UCSD-AML1 (cell line): ENCODE results near the gene CCN6.
A peak's percentile ranks its signal among the peaks of the same experiment; 100 is the strongest.
"Not testable (repeated sequence)": the region's sequence is repeated elsewhere in the genome, so short reads cannot be mapped to it uniquely, and the experiment has no call there.

ENCODE experiments used
- DNase-seq: peaks from one replicate; lab custom pipeline; 2025; ENCODE audit not compliant: unreplicated experiment; lab: John Stamatoyannopoulos, UW

Gene CCN6

GRCh38 chr6:112049026-112049799 lies 4.7 kb upstream of the CCN6 start:
- DNase-seq = no peak

GRCh38 chr6:112049996-112050395 lies 3.9 kb upstream of the CCN6 start:
- no peak for DNase-seq

DNA sequence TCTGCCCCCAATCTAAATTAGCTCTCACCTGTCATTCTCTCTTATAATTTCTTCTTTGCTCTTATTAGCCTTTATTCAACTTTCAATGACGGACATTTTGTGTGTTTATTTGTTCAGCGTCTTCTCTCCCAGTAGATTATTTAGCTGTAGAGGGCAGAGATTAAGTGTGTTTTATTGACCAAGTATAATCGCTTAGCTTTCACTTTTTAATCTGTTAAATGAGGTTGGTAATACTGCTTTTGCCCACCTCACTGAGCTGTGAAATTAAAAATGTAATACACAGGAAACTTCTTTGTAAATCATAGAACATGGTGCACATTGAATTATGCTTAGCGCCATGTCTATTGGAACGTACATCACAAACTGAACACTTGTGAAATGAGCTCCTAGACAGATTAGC lies 3.5 kb upstream of the CCN6 start:
- DNase-seq = no peak

- DNase-seq = not testable (repeated sequence)
Measured at GRCh38 chr6:112051251-112051740, 2.6 kb upstream of the CCN6 start.

DNA sequence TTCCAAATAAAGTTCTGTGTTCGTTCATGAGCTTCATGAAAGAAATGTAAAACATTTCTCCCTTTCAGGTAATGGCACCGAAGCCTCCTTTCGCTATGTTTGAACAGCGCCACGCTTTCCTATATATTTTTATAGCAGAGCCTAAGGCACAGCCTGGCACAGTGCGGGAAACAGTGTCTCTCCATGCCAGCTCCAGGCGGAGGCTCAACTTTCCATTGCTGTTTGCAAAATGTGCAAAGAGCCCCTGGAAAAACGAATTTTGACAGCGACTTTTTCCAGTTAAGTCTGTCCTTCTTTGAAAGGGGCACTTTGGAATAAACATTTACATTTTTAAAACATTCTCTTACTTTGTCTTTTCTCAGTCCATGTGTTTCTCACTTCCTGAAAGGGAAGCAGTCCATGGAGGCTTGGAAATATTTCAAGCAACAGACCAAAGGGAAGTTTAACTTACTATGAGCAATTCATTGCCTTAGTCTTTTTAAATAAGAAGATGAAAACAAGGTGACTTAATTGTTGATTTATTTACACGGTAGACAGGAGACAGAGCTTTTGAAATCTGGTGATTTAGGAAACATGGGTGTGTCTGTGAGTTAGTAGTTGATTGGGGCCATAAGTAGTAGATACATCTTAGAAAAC lies 769 bp downstream of the CCN6 start:
- DNase-seq = no peak

- DNase-seq = no peak
Measured at GRCh38 chr6:112058243-112059032, 4.5 kb downstream of the CCN6 start.

GRCh38 chr6:112061605-112062004 lies 7.7 kb downstream of the CCN6 start:
- DNase-seq = no peak

- no peak for DNase-seq
Measured at GRCh38 chr6:112062966-112063365, 9.1 kb downstream of the CCN6 start.

- DNase-seq = no peak
Measured at GRCh38 chr6:112065426-112065986, 11.6 kb downstream of the CCN6 start.

- no peak for DNase-seq
Measured at GRCh38 chr6:112066606-112067005, 12.7 kb downstream of the CCN6 start.

DNA sequence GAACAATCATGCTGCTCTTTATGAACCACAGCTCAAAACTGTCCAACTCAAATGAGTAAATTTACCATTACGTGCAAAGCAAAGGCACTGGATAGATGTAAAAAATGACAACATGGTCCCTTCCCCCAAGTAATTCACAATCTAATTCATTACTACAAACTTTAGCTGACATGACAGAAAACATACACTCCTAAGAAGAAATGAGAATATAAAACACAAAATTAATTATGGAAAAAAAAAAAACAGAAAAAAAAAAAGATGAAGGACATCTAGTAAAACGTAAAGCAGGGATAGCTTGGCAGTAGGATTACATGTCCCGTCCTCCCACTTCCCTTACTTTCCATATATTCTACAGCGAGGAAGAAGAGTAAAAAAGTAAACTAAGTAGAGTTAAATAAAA lies 27.7 kb downstream of the CCN6 start:
- DNase-seq = no peak

DNA sequence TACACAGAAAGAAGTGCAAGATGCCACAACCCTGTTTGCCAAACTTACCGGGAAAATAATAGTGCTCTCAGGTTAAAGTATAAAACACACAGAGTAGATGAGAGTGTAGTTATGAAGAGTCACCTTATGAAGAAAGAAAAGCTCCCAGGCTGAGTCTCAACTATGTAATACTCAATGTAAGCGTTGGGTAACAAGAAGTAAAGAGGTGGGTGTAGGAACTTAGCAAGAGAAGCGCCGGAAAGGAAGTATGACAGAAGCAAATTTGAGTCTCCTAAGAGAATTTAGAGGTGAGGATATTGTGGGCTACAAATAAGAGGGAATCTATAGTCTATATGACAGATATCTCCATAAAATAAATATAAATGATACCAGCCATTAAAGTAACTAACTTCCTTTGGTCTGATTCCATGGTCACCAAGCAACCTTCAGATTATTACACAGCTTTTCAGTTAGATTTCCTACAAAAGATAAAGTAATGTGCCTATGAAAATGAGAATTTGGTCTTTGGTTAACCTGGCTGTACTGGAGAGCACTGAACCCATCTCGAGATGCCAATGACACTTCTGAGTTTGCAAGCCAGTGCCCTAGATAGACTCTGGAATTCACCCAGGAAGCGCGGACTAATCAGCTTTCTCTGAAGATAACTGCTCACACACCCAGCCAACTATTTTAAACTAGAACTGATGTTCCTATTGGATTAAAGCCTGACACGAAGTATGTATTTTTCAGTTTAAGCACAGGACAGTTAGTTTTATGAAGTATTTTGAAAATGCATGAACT lies 31.6 kb downstream of the CCN6 start:
- no peak for DNase-seq

DNA sequence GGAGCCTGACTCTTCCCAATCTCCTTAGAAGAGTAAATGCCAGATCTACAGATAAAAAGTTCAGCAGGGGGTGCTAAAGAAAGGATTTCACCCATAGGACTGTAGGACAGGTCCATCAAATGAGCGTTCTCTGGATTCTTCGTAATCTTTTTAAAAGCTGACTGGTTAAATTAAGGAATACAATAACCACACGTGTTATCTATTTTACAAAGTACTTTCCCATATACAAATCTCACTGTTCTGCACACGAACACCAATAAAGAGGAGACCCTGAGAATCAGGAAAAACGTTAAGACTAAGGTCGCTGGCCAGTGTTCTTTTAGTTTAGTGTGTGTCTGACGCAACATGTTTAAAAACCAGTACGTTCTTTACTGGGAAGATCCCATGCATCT lies 32.8 kb downstream of the CCN6 start:
- no peak for DNase-seq

- DNase-seq = peak; percentile 88
Measured at GRCh38 chr6:112087136-112087911, 33.4 kb downstream of the CCN6 start, which contains the start of the genes FAM229B and TUBE1. Gene FAM229B (plus strand): TSS chr6:112087591. CDS start chr6:112099284, 11,693 bp downstream. Gene TUBE1 (minus strand): TSS chr6:112087482. CDS start chr6:112087434, 48 bp downstream.

- DNase-seq = no peak
Measured at GRCh38 chr6:112087916-112088315, 34.0 kb downstream of the CCN6 start.

DNA sequence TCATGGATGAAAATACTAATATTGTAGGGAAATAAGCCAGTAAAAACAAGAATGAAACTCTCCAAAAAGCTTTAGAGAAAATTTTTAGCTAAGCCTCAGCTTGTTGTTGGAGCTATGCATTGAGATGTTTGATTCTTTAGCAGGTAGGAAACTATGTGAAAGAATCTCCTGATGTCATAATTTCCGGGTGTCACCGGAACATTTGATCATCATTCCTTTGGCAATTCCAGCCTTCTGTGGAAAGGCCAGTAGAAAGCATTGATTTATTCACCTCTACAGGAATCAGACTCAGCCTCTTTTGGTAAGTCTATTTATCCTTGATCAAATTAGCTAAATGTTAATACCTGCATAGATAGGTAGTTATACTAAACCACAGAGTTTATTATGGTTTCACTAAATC lies 43.0 kb downstream of the CCN6 start:
- no peak for DNase-seq

DNA sequence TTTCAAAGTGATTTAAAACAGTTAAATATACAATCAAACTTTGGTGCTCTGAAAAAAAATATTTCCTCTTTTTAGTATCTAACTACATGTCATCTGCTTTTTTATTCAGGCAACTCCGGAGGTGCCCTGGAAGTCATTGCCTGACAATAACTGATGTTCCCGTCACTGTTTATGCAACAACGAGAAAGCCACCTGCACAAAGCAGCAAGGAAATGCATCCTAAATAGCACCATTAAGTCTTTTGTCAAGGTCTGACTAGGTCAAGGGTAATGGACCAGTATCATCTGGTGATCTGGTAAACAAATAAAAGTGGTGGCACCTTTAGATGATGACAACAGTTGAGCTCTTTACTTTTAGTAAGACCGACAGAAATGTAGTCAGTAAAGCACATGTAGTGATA lies 46.7 kb downstream of the CCN6 start:
- DNase-seq = no peak

GRCh38 chr6:112106026-112106425 lies 52.1 kb downstream of the CCN6 start:
- DNase-seq = not testable (repeated sequence)

- no peak for DNase-seq
Measured at GRCh38 chr6:112106562-112106961, 52.7 kb downstream of the CCN6 start.

- DNase-seq = no peak
Measured at GRCh38 chr6:112109262-112109661, 55.4 kb downstream of the CCN6 start.
